Activated CD4-positive, alpha-beta T cell treated with anti-CD3 and anti-CD28 coated beads, Interleukin-2, amount 10 ng/mL, durations not matched to agents 24 days and 14 days (primary cell): ENCODE results near the gene RPS6KA2. TPM values are rescaled to one million over a fixed set of nuclear protein-coding genes. Genes with fewer than 3 reads are reported as not detected.
"Not testable (repeated sequence)": the region's sequence is repeated elsewhere in the genome, so short reads cannot be mapped to it uniquely, and the experiment has no call there.

ENCODE experiments used
- DNase-seq: peaks from one replicate; pipeline ENCODE4 v3.0.0; 2022
- H3K27ac Mint-ChIP-seq: one replicate; pipeline ENCODE4 v1.8.0; 2022; ENCODE audit warnings: mild to moderate bottlenecking, mixed read lengths
- H3K27me3 Mint-ChIP-seq: one replicate; pipeline ENCODE4 v1.8.0; 2022; ENCODE audit warnings: mixed read lengths
- H3K36me3 Mint-ChIP-seq: one replicate; pipeline ENCODE4 v1.8.0; 2022; ENCODE audit warnings: low read depth, mild to moderate bottlenecking, mixed read lengths
- H3K4me1 Mint-ChIP-seq: one replicate; pipeline ENCODE4 v1.8.0; 2021; ENCODE audit warnings: mixed read lengths
- H3K4me3 Mint-ChIP-seq: one replicate; pipeline ENCODE4 v1.8.0; 2022; ENCODE audit warnings: mild to moderate bottlenecking, moderate library complexity, mixed read lengths
- H3K9me3 Mint-ChIP-seq: one replicate; pipeline ENCODE4 v1.8.0; 2021; ENCODE audit warnings: mixed read lengths
- intact Hi-C: fragments of 100-400 bp; cut with micrococcal nuclease; formaldehyde crosslinking; loops from one replicate; pipeline ENCODE4 v1.15.1; 2023
- total RNA-seq: library from RNA; stranded (reverse); gene quantifications from 2 replicates; pipeline ENCODE4 v1.2.3, GENCODE V29; 2022

Gene RPS6KA2
- total RNA-seq, 1 donor from 2014 or later, result 2.8 TPM

GRCh38 chr6:166539543-166539942 lies 87.5 kb downstream of the RPS6KA2 start:
- Mint-ChIP-seq H3K36me3 (no peaks in the 10 kb centered on the region), H3K9me3 (no peaks in the 10 kb centered on the region), H3K27ac (no peak overlapping the region), H3K4me1 (peaks cover 23% of the 10 kb centered on the region), H3K27me3 (no peaks in the 10 kb centered on the region), H3K4me3 (no peak overlapping the region)
- no peak for DNase-seq
- intact Hi-C loops, result no loop called here

- intact Hi-C loops, H3K36me3 Mint-ChIP-seq, H3K9me3 Mint-ChIP-seq, H3K4me3 Mint-ChIP-seq, H3K27ac Mint-ChIP-seq, H3K27me3 Mint-ChIP-seq, DNase-seq: not testable (repeated sequence)
- peaks cover 23% of the 10 kb centered on the region for H3K4me1 Mint-ChIP-seq
Measured at GRCh38 chr6:166539011-166539385, 88.1 kb downstream of the RPS6KA2 start.

DNA sequence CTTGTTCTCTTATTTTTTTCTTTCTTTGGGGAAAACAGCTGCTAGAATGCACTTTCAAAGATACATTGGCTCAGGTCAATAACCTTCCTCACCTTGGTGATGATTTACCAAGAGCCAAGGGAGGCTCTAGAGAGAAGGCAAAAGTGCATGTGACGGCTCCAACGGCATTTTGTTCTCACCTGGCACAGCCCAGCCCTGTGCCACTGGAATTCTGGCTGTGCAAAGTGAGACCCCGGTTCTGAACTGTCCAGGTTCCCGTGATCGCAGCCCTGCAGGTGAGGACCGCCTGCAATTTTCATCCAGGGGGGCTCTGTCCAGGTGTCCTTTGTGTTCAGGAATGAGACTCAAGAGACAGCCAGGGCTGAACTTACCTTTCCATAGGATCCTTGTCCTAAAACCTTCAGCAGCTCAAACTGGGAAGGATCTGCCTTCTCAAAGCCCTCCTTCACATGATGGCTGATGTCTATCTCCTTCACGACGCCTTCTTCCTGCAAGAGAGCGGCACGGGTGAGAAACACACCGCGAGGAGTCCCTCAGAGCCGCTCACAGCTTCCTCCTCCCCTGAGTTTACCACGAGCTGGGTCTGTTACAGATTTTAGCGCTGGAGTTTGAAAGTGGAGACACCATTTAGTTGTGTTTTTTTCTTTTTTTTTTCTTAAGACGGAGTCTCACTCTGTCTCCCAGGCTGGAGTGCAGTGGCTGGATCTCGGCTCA lies 88.6 kb downstream of the RPS6KA2 start:
- Mint-ChIP-seq H3K27me3 (no peaks in the 10 kb centered on the region), H3K9me3 (no peaks in the 10 kb centered on the region), H3K27ac (no peak overlapping the region), H3K36me3 (no peaks in the 10 kb centered on the region), H3K4me3 (no peak overlapping the region), H3K4me1 (peaks cover 23% of the 10 kb centered on the region)
- intact Hi-C loops, result no loop called here
- DNase-seq, result no peak

GRCh38 chr6:166534658-166535406 lies 92.2 kb downstream of the RPS6KA2 start:
- H3K9me3 Mint-ChIP-seq, result no peaks in the 10 kb centered on the region
- H3K36me3 Mint-ChIP-seq, result peaks cover under 1% of the 10 kb centered on the region
- H3K27ac Mint-ChIP-seq, result no peak overlapping the region
- intact Hi-C loops, result no loop called here
- no peak overlapping the region for H3K4me3 Mint-ChIP-seq
- no peak for DNase-seq
- peaks cover 6% of the 10 kb centered on the region for H3K4me1 Mint-ChIP-seq
- H3K27me3 Mint-ChIP-seq, result no peaks in the 10 kb centered on the region

DNA sequence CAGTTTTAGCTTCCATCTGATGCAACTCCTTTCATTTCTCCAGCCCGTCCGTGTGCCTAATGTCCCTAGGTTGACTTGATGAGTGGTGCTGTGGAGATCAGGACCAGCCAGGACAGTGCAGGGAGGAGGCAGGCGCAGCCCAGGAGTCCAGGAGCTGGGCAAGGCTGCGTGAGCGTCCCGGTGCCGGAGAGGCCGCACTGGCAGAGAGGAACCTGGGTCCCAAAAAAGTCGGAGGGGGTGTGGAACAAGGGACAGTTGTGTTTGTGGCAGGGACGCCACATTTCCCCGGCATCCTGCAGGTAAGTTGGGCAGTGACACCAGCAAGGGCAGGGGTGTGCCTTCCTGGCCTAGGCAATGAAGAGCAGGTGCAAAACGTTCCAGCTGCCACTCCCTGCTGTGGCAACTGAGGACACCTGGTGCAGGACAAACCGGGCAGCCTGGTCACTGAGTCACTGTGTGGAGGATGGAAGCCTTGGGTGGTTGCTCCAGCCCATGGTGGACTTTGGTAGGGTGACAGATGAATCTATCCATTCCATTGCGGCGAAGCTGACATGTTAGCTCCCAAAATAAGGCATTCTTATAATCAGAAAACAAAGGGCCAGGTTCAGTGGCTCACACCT lies 93.7 kb downstream of the RPS6KA2 start:
- intact Hi-C loops, result no loop called here
- no peak for DNase-seq
- H3K4me1 Mint-ChIP-seq, result no peaks in the 10 kb centered on the region
- H3K36me3 Mint-ChIP-seq, result peaks cover 3% of the 10 kb centered on the region
- H3K9me3 Mint-ChIP-seq, result no peaks in the 10 kb centered on the region
- H3K27ac Mint-ChIP-seq, result no peak overlapping the region
- no peaks in the 10 kb centered on the region for H3K27me3 Mint-ChIP-seq
- no peak overlapping the region for H3K4me3 Mint-ChIP-seq

- no peaks in the 10 kb centered on the region for H3K27me3 Mint-ChIP-seq
- no peak for DNase-seq
- H3K27ac Mint-ChIP-seq, result no peak overlapping the region
- peaks cover 3% of the 10 kb centered on the region for H3K36me3 Mint-ChIP-seq
- no peaks in the 10 kb centered on the region for H3K4me1 Mint-ChIP-seq
- H3K4me3 Mint-ChIP-seq, result no peak overlapping the region
- H3K9me3 Mint-ChIP-seq, result no peaks in the 10 kb centered on the region
- intact Hi-C loops, result no loop called here
Measured at GRCh38 chr6:166532302-166532701, 94.7 kb downstream of the RPS6KA2 start.

- Mint-ChIP-seq H3K4me1 (no peaks in the 10 kb centered on the region), H3K27me3 (no peaks in the 10 kb centered on the region), H3K27ac (no peak overlapping the region), H3K4me3 (no peak overlapping the region), H3K36me3 (peaks cover 3% of the 10 kb centered on the region), H3K9me3 (no peaks in the 10 kb centered on the region)
- intact Hi-C loops, result no loop called here
- no peak for DNase-seq
Measured at GRCh38 chr6:166530211-166531095, 96.6 kb downstream of the RPS6KA2 start.

DNA sequence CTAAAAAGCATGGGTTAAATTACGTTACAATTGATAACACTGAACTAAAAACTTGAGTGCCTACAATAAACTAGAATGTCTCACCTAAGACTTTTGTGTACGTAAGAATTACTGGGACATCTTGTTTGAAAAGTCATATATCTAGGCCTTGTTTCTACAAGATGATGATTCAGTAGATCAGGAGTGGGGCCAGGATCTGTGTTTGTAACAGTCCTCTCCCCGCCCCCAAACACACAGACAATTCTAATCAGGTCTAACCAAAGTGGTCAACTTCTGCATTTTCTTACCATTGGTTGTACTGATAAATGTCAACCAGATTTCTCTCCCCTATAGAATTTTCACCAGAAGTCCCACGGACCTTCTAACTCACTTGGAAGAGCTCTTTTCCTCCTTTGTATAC lies 97.5 kb downstream of the RPS6KA2 start:
- DNase-seq, result no peak
- no peaks in the 10 kb centered on the region for H3K9me3 Mint-ChIP-seq
- intact Hi-C loops, result no loop called here
- no peaks in the 10 kb centered on the region for H3K27me3 Mint-ChIP-seq
- H3K4me1 Mint-ChIP-seq, result no peaks in the 10 kb centered on the region
- peaks cover 3% of the 10 kb centered on the region for H3K36me3 Mint-ChIP-seq
- no peak overlapping the region for H3K27ac Mint-ChIP-seq
- no peak overlapping the region for H3K4me3 Mint-ChIP-seq

GRCh38 chr6:166529058-166529457 lies 98.0 kb downstream of the RPS6KA2 start:
- H3K27me3 Mint-ChIP-seq, H3K4me3 Mint-ChIP-seq, H3K36me3 Mint-ChIP-seq, intact Hi-C loops, H3K27ac Mint-ChIP-seq, H3K4me1 Mint-ChIP-seq, DNase-seq, H3K9me3 Mint-ChIP-seq: not testable (repeated sequence)

GRCh38 chr6:166527849-166528248 lies 99.2 kb downstream of the RPS6KA2 start:
- intact Hi-C loops, result no loop called here
- Mint-ChIP-seq H3K27ac (no peak overlapping the region), H3K27me3 (no peaks in the 10 kb centered on the region), H3K36me3 (peaks cover 3% of the 10 kb centered on the region), H3K4me1 (no peaks in the 10 kb centered on the region), H3K9me3 (no peaks in the 10 kb centered on the region), H3K4me3 (no peak overlapping the region)
- no peak for DNase-seq

GRCh38 chr6:166526937-166527336 lies 100.1 kb downstream of the RPS6KA2 start:
- intact Hi-C loops, result no loop called here
- Mint-ChIP-seq H3K4me1 (no peaks in the 10 kb centered on the region), H3K27ac (no peak overlapping the region), H3K9me3 (no peaks in the 10 kb centered on the region), H3K27me3 (no peaks in the 10 kb centered on the region), H3K36me3 (peaks cover 3% of the 10 kb centered on the region), H3K4me3 (no peak overlapping the region)
- DNase-seq, result no peak

DNA sequence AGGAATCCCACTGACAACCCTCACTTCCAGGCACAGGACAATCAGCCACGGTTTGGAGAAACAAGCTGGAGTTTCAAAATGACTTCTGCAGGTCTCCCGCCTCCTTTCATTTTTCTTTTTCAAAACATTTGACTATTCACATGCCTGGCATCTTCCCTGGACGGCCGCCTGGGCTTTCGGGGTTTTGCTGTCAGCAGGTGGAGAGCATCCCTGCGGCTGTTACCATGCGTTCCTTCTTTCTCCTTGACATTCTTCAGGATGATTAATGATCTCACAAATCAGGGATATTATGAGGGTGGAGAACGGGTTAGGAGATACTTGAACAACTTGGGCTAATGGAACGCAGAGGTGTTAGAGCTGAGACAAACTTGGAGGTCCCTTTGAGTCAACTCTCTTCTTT lies 101.5 kb downstream of the RPS6KA2 start:
- H3K27me3 Mint-ChIP-seq, result no peaks in the 10 kb centered on the region
- H3K36me3 Mint-ChIP-seq, result peaks cover 3% of the 10 kb centered on the region
- no peaks in the 10 kb centered on the region for H3K4me1 Mint-ChIP-seq
- intact Hi-C loops, result no loop called here
- no peak for DNase-seq
- H3K27ac Mint-ChIP-seq, result no peak overlapping the region
- no peaks in the 10 kb centered on the region for H3K9me3 Mint-ChIP-seq
- no peak overlapping the region for H3K4me3 Mint-ChIP-seq

GRCh38 chr6:166523782-166524559 lies 103.1 kb downstream of the RPS6KA2 start:
- Mint-ChIP-seq H3K4me3 (no peak overlapping the region), H3K36me3 (no peaks in the 10 kb centered on the region), H3K9me3 (no peaks in the 10 kb centered on the region), H3K27ac (no peak overlapping the region), H3K27me3 (no peaks in the 10 kb centered on the region), H3K4me1 (no peaks in the 10 kb centered on the region)
- DNase-seq, result no peak
- intact Hi-C loops, result no loop called here
